ENCODE measurements around the gene LBHD2. TPM values are rescaled to one million over a fixed set of nuclear protein-coding genes. Genes with fewer than 3 reads are reported as not detected.
A peak's percentile ranks its signal among the peaks of the same experiment; 100 is the strongest.

The LBHD2 gene
- total RNA-seq, 1 donor from 2014 or later: not detected

GRCh38 chr14:103070263-103070885, 13.6 kb upstream of the LBHD2 start:
- no peak overlapping the region for H3K4me3 ChIP-seq
- H3K27ac ChIP-seq: no peak overlapping the region
- no peaks in the 10 kb centered on the region for H3K36me3 ChIP-seq
- H3K9me3 ChIP-seq: no peaks in the 10 kb centered on the region
- DNase-seq (ENCODE audit: low spot score in 2 of 2): no peak
- H3K4me1 ChIP-seq: peaks cover 3 to 4% of the 10 kb centered on the region in 2 donors
- intact Hi-C loops (cut with DNase I): no loop called here
- TF ChIP-seq, protein P1, sequence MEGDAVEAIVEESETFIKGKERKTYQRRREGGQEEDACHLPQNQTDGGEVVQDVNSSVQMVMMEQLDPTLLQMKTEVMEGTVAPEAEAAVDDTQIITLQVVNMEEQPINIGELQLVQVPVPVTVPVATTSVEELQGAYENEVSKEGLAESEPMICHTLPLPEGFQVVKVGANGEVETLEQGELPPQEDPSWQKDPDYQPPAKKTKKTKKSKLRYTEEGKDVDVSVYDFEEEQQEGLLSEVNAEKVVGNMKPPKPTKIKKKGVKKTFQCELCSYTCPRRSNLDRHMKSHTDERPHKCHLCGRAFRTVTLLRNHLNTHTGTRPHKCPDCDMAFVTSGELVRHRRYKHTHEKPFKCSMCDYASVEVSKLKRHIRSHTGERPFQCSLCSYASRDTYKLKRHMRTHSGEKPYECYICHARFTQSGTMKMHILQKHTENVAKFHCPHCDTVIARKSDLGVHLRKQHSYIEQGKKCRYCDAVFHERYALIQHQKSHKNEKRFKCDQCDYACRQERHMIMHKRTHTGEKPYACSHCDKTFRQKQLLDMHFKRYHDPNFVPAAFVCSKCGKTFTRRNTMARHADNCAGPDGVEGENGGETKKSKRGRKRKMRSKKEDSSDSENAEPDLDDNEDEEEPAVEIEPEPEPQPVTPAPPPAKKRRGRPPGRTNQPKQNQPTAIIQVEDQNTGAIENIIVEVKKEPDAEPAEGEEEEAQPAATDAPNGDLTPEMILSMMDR (IDR thresholded peaks at IDR 0.05): no peak
- H3K27me3 ChIP-seq: no peaks in the 10 kb centered on the region

GRCh38 chr14:103070971-103071542, 13.0 kb upstream of the LBHD2 start:
- DNase-seq (ENCODE audit: low spot score in 2 of 2): no peak
- no peaks in the 10 kb centered on the region for H3K36me3 ChIP-seq
- no peaks in the 10 kb centered on the region for H3K27me3 ChIP-seq
- intact Hi-C loops (cut with DNase I): no loop called here
- H3K4me3 ChIP-seq: no peak overlapping the region
- H3K9me3 ChIP-seq: no peaks in the 10 kb centered on the region
- TF ChIP-seq, protein P1 (IDR thresholded peaks at IDR 0.05): no peak
- peak overlapping the region in 1 of 2 donors; percentile 6 for H3K27ac ChIP-seq
- H3K4me1 ChIP-seq: peaks cover 3 to 5% of the 10 kb centered on the region in 2 donors

GRCh38 chr14:103071544-103072251, 12.3 kb upstream of the LBHD2 start:
- H3K27ac ChIP-seq: peak overlapping the region in 1 of 2 donors; percentile 6
- H3K36me3 ChIP-seq: no peaks in the 10 kb centered on the region
- no peaks in the 10 kb centered on the region for H3K27me3 ChIP-seq
- DNase-seq (ENCODE audit: low spot score in 2 of 2): no peak
- no peaks in the 10 kb centered on the region for H3K9me3 ChIP-seq
- intact Hi-C loops (cut with DNase I): no loop called here
- peaks cover 3 to 5% of the 10 kb centered on the region in 2 donors for H3K4me1 ChIP-seq
- TF ChIP-seq, protein P1 (IDR thresholded peaks at IDR 0.05): no peak
- no peak overlapping the region for H3K4me3 ChIP-seq

DNA sequence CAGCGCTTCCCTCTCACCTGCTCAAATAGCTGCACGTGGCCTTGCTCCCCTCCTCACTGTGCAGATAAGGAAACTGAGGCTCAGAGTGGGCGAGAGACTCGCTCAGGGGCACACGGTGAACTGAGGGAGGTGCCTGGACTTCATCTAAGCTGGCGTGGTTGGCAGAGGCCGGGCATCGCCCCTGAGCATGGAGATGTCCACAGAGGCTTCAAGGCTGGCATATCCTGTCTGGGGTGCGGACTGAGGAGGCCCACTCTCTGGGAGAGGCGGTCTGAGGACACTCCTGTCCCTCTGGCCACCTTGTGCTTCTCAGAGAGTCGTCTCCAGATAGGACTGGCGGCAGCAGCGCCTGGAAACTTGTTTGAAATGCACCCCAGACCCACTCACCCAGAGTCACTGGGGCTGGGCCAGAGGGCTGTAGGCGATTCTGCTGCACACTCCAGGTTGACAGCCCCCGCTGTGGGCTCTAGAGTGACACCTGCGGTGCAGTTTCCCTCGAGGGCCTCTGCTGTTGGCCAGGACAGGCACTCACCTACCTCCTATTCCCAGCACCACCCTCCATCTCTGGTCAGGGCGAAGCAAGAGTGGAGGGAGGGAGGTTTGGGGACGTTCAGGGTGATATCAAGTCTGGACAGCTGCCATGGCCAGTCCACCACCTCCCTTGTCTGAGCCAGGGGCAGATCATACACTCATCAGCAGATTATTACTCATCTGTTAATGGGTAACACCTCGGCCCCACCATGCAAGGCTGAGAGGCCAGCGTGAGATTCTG, 11.2 kb upstream of the LBHD2 start:
- Histone ChIP-seq H3K4me1 (peaks cover 3 to 5% of the 10 kb centered on the region in 2 donors), H3K27ac (no peak overlapping the region), H3K4me3 (no peak overlapping the region), H3K27me3 (no peaks in the 10 kb centered on the region), H3K36me3 (no peaks in the 10 kb centered on the region), H3K9me3 (no peaks in the 10 kb centered on the region)
- intact Hi-C loops (cut with DNase I): no loop called here
- no peak for DNase-seq (ENCODE audit: low spot score in 2 of 2)
- TF ChIP-seq, protein P1 (IDR thresholded peaks at IDR 0.05): no peak

DNA sequence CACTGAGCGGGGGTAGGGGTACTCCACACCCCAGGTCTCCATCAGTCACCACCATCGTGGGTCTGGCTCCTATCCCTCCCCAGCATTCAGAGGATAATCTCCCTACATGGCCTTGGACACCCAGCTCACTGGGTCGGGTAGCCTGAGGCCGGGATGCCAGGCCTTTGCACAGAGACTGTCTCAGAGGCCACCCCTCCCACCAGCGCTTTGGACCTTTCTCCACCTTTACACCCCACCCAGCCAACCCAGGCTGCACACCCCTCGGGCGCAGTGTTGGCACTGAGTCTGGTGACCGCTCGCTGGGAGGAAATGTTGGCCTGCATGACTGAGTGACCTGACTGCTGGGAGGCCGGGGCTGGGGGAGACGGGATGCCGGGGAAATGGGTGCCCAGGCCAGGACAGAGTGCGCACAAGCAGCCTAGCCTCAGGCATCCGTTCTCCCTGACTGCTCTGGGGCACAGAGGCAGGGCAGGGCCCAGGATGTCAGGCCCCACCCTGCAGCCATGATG, 10.6 kb upstream of the LBHD2 start:
- no peaks in the 10 kb centered on the region for H3K27me3 ChIP-seq
- H3K27ac ChIP-seq: no peak overlapping the region
- H3K4me1 ChIP-seq: peaks cover 3 to 5% of the 10 kb centered on the region in 2 donors
- no peaks in the 10 kb centered on the region for H3K9me3 ChIP-seq
- DNase-seq (ENCODE audit: low spot score in 2 of 2): no peak
- intact Hi-C loops (cut with DNase I): no loop called here
- TF ChIP-seq, protein P1 (IDR thresholded peaks at IDR 0.05): no peak
- no peaks in the 10 kb centered on the region for H3K36me3 ChIP-seq
- H3K4me3 ChIP-seq: no peak overlapping the region
